HEK293 (cell line): ENCODE measurements around the gene GALNT10.

ENCODE experiments used
- CTCF ChIA-PET: fragments of 350-600 bp; formaldehyde crosslinking; extraction: SDS; loops from one replicate; lab custom pipeline; 2021; ENCODE audit warnings: antibody characterized with exemption; lab: Yijun Ruan, JAX
- POLR2A ChIA-PET: fragments of 300-600 bp; formaldehyde crosslinking; extraction: SDS; loops from one replicate; lab custom pipeline; 2020; ENCODE audit warnings: antibody characterized with exemption, inconsistent platforms; lab: Yijun Ruan, JAX
- H3K27ac ChIP-seq: fragments of 200-500 bp; sonication (Bioruptor generic); 2 replicates; pipeline ENCODE4 v1.5.1; 2014; ENCODE audit warnings: low read depth, low read length, control low read depth, inconsistent platforms; ENCODE audit errors: extremely low read depth
- H3K36me3 ChIP-seq, 2 experiments: fragments of 200-500 bp in 1 of 2; sonication (Bioruptor generic) in 1 of 2; 1 replicate in 1 of 2; 2 replicates in 1 of 2; pipeline ENCODE4 v1.5.1; 2014 to 2017; ENCODE audit warnings: inconsistent platforms in 2 of 2, low read length in 2 of 2; ENCODE audit not compliant: control insufficient read depth in 2 of 2, insufficient read depth in 1 of 2
- H3K4me1 ChIP-seq: fragments of 200-500 bp; sonication (Bioruptor generic); 2 replicates; pipeline ENCODE4 v1.5.1; 2014; ENCODE audit warnings: mild to moderate bottlenecking, low read length, inconsistent platforms; ENCODE audit not compliant: control insufficient read depth, insufficient read depth
- H3K4me3 ChIP-seq: 2 replicates; pipeline ENCODE4 v1.5.1; 2011; ENCODE audit warnings: low read depth, mild to moderate bottlenecking, control low read depth, low read length, moderate library complexity
- H3K9me3 ChIP-seq: fragments of 200-500 bp; sonication (Bioruptor generic); 2 replicates; pipeline ENCODE4 v1.5.1; 2014; ENCODE audit warnings: low read depth, low read length, inconsistent platforms; ENCODE audit not compliant: control insufficient read depth, insufficient read depth
- BCL11A ChIP-seq: fragments of 450-650 bp; formaldehyde crosslinking; IDR thresholded peaks from 2 replicates; pipeline ENCODE4 v1.5.1; 2016; ENCODE audit warnings: low read depth, missing biosample characterization, missing genetic modification characterization
- GFI1B ChIP-seq: fragments of 450-650 bp; formaldehyde crosslinking; IDR thresholded peaks from 2 replicates; pipeline ENCODE4 v1.5.1; 2016; ENCODE audit warnings: missing biosample characterization, missing genetic modification characterization
- KLF16 ChIP-seq: fragments of 450-650 bp; formaldehyde crosslinking; IDR thresholded peaks from 2 replicates; pipeline ENCODE4 v1.5.1; 2017; ENCODE audit warnings: missing biosample characterization, missing genetic modification characterization
- TRIM28 ChIP-seq: IDR thresholded peaks from 2 replicates; pipeline ENCODE4 v1.6.1; 2011; ENCODE audit warnings: low read length, control low read depth, borderline replicate concordance
- ZBTB21 ChIP-seq: fragments of 450-650 bp; formaldehyde crosslinking; IDR thresholded peaks from 2 replicates; pipeline ENCODE4 v1.5.1; 2017; ENCODE audit warnings: missing biosample characterization, missing genetic modification characterization
- ZFP3 ChIP-seq: fragments of 450-650 bp; formaldehyde crosslinking; IDR thresholded peaks from 2 replicates; pipeline ENCODE4 v1.5.1; 2016; ENCODE audit warnings: low read depth, missing biosample characterization, missing genetic modification characterization
- ZNF155 ChIP-seq: fragments of 450-650 bp; formaldehyde crosslinking; IDR thresholded peaks from 2 replicates; pipeline ENCODE4 v1.5.1; 2016; ENCODE audit warnings: missing biosample characterization, missing genetic modification characterization
- ZNF169 ChIP-seq: fragments of 450-650 bp; formaldehyde crosslinking; IDR thresholded peaks from 2 replicates; pipeline ENCODE4 v1.5.1; 2016; ENCODE audit warnings: missing biosample characterization, missing genetic modification characterization
- ZNF214 ChIP-seq: fragments of 450-650 bp; formaldehyde crosslinking; IDR thresholded peaks from 2 replicates; pipeline ENCODE4 v1.5.1; 2017; ENCODE audit warnings: missing biosample characterization, mild to moderate bottlenecking, missing genetic modification characterization, borderline replicate concordance
- ZNF324 ChIP-seq: fragments of 450-650 bp; formaldehyde crosslinking; IDR thresholded peaks from 2 replicates; pipeline ENCODE4 v1.5.1; 2016; ENCODE audit warnings: missing biosample characterization, missing genetic modification characterization
- ZNF335 ChIP-seq: fragments of 450-650 bp; formaldehyde crosslinking; conservative IDR thresholded peaks from 2 replicates; pipeline ENCODE4 v1.5.1; 2016; ENCODE audit warnings: missing biosample characterization, missing genetic modification characterization
- ZNF521 ChIP-seq: fragments of 450-650 bp; formaldehyde crosslinking; IDR thresholded peaks from 2 replicates; pipeline ENCODE4 v1.5.1; 2017; ENCODE audit warnings: missing biosample characterization, mild to moderate bottlenecking, missing genetic modification characterization
- ZNF529 ChIP-seq: fragments of 450-650 bp; formaldehyde crosslinking; IDR thresholded peaks from 2 replicates; pipeline ENCODE4 v1.5.1; 2017; ENCODE audit warnings: missing genetic modification characterization, missing biosample characterization; ENCODE audit not compliant: insufficient replicate concordance
- ZNF585B ChIP-seq: fragments of 450-650 bp; formaldehyde crosslinking; IDR thresholded peaks from 2 replicates; pipeline ENCODE4 v1.5.1; 2016; ENCODE audit warnings: missing biosample characterization, missing genetic modification characterization
- ZNF792 ChIP-seq: fragments of 450-650 bp; formaldehyde crosslinking; IDR thresholded peaks from 2 replicates; pipeline ENCODE4 v1.5.1; 2016; ENCODE audit warnings: missing biosample characterization, missing genetic modification characterization
- ZNF830 ChIP-seq: fragments of 450-650 bp; IDR thresholded peaks from 2 replicates; pipeline ENCODE4 v1.5.0; 2018; ENCODE audit warnings: missing biosample characterization, missing genetic modification characterization, low read depth, mild to moderate bottlenecking, moderate library complexity
- ZXDB ChIP-seq: fragments of 450-650 bp; formaldehyde crosslinking; IDR thresholded peaks from 2 replicates; pipeline ENCODE4 v1.5.1; 2016; ENCODE audit warnings: missing biosample characterization, missing genetic modification characterization
- TF ChIP-seq, protein P1 (sequence below): fragments of 450-650 bp; formaldehyde crosslinking; IDR thresholded peaks from 2 replicates; pipeline ENCODE4 v1.5.1; 2016; ENCODE audit warnings: missing biosample characterization, missing genetic modification characterization
- TF ChIP-seq, protein P2 (sequence below): fragments of 450-650 bp; formaldehyde crosslinking; IDR thresholded peaks from 2 replicates; pipeline ENCODE4 v1.5.1; 2016; ENCODE audit warnings: missing biosample characterization, missing genetic modification characterization
- TF ChIP-seq, protein P3 (sequence below): fragments of 450-650 bp; formaldehyde crosslinking; IDR thresholded peaks from 2 replicates; pipeline ENCODE4 v1.5.1; 2016; ENCODE audit warnings: missing biosample characterization, missing genetic modification characterization
- TF ChIP-seq, protein P4 (sequence below): fragments of 450-650 bp; formaldehyde crosslinking; IDR thresholded peaks from 2 replicates; pipeline ENCODE4 v1.5.1; 2016; ENCODE audit warnings: missing biosample characterization, missing genetic modification characterization
- TF ChIP-seq, protein P5 (sequence below): fragments of 450-650 bp; formaldehyde crosslinking; IDR thresholded peaks from 2 replicates; pipeline ENCODE4 v1.5.1; 2016; ENCODE audit warnings: missing biosample characterization, missing genetic modification characterization, borderline replicate concordance
- TF ChIP-seq, protein P6 (sequence below): fragments of 450-650 bp; formaldehyde crosslinking; IDR thresholded peaks from 2 replicates; pipeline ENCODE4 v1.5.1; 2016; ENCODE audit warnings: missing biosample characterization, missing genetic modification characterization

The GALNT10 gene

DNA sequence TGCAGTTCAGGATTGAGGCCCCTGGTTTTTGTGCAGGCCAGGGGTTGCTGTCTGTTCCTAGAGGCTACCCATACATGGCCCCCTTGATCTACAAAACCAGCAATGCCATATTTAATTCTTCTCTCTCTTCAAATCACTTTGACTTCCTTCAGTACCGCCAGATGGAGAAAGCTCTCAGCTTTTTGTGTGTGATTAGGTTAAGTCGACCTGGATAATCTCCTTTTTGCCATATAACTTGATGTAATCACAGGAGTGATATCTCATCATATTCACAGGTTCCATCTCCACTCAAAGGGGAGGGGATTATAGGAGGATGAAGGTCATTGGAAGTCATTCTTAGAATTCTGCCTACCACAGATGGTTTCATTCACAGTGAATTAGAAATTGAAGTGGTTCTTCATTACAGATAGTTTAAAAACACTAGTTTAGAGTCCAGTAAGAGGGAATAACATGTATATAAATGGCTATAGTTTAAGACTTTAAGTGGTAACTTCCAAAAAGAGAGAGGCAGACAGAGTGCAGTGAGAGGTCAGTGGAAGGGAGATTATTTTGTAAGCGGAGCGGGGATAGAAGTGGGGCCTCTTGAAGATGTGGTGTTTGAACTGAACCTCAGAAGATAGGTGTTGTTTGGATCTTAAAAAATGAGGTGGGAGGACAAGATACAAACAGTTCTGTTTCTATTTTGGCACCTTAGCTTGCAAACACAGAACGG, 85.9 kb downstream of the GALNT10 start:
- ChIA-PET CTCF (no interaction called here), POLR2A (no interaction called here)
- Histone ChIP-seq H3K36me3 (no peaks in the 10 kb centered on the region), H3K4me1 (no peaks in the 10 kb centered on the region; the same call in 1 of the 2 replicates), H3K4me3 (no peak overlapping the region), H3K9me3 (no peaks in the 10 kb centered on the region), H3K27ac (no peak overlapping the region)
- no peak for TF ChIP-seq BCL11A
- no peak for TF ChIP-seq ZNF324 (tag by site-specific recombination)
- no peak for TF ChIP-seq ZNF169 (tag by site-specific recombination)
- no peak for TF ChIP-seq ZXDB
- TF ChIP-seq KLF16: no peak
- TF ChIP-seq ZNF830 (tag by site-specific recombination): no peak
- no peak for TF ChIP-seq ZNF521
- TF ChIP-seq, protein P1, sequence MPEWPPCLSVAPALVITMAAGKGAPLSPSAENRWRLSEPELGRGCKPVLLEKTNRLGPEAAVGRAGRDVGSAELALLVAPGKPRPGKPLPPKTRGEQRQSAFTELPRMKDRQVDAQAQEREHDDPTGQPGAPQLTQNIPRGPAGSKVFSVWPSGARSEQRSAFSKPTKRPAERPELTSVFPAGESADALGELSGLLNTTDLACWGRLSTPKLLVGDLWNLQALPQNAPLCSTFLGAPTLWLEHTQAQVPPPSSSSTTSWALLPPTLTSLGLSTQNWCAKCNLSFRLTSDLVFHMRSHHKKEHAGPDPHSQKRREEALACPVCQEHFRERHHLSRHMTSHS: no peak
- no peak for TF ChIP-seq ZNF529 (tag by site-specific recombination)
- TF ChIP-seq TRIM28: no peak
- TF ChIP-seq ZNF792: no peak
- no peak for TF ChIP-seq ZNF585B (tag by site-specific recombination)
- TF ChIP-seq ZNF335 (tag by site-specific recombination): no peak
- TF ChIP-seq GFI1B (tag by site-specific recombination): no peak
- TF ChIP-seq, protein P2, sequence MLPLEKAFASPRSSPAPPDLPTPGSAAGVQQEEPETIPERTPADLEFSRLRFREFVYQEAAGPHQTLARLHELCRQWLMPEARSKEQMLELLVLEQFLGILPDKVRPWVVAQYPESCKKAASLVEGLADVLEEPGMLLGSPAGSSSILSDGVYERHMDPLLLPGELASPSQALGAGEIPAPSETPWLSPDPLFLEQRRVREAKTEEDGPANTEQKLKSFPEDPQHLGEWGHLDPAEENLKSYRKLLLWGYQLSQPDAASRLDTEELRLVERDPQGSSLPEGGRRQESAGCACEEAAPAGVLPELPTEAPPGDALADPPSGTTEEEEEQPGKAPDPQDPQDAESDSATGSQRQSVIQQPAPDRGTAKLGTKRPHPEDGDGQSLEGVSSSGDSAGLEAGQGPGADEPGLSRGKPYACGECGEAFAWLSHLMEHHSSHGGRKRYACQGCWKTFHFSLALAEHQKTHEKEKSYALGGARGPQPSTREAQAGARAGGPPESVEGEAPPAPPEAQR (tag by site-specific recombination): no peak
- TF ChIP-seq, protein P3, sequence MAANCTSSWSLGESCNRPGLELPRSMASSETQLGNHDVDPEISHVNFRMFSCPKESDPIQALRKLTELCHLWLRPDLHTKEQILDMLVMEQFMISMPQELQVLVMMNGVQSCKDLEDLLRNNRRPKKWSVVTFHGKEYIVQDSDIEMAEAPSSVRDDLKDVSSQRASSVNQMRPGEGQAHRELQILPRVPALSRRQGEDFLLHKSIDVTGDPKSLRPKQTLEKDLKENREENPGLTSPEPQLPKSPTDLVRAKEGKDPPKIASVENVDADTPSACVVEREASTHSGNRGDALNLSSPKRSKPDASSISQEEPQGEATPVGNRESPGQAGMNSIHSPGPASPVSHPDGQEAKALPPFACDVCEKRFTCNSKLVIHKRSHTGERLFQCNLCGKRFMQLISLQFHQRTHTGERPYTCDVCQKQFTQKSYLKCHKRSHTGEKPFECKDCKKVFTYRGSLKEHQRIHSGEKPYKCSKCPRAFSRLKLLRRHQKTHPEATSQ (tag by site-specific recombination): no peak

DNA sequence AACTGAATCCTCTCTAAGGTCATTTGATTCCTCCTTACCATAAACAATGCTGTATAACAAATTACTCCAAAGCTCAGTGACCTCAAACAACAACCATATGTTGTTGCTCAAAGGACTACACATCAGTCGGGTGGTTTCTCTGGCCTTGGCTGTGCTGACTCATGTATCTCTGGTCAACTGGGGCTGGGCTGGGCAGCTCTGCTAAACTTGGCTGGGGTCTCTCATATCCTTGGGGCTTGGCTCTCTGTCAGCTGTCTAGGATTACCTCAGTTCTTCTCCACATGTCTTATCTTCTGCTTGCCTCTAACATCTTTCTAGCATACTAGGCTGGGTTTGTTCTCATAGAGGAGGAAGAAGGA, 86.4 kb downstream of the GALNT10 start:
- H3K27ac ChIP-seq: no peak overlapping the region
- CTCF ChIA-PET: interaction anchor here (0.6 kb wide), 1 partner anchor 221 kb away, joined by 3 read pairs; no protein-coding TSS in a partner anchor
- POLR2A ChIA-PET: no interaction called here
- no peak for TF ChIP-seq ZBTB21 (tag by site-specific recombination)
- no peak for TF ChIP-seq ZNF214 (tag by site-specific recombination)
- TF ChIP-seq, protein P4, sequence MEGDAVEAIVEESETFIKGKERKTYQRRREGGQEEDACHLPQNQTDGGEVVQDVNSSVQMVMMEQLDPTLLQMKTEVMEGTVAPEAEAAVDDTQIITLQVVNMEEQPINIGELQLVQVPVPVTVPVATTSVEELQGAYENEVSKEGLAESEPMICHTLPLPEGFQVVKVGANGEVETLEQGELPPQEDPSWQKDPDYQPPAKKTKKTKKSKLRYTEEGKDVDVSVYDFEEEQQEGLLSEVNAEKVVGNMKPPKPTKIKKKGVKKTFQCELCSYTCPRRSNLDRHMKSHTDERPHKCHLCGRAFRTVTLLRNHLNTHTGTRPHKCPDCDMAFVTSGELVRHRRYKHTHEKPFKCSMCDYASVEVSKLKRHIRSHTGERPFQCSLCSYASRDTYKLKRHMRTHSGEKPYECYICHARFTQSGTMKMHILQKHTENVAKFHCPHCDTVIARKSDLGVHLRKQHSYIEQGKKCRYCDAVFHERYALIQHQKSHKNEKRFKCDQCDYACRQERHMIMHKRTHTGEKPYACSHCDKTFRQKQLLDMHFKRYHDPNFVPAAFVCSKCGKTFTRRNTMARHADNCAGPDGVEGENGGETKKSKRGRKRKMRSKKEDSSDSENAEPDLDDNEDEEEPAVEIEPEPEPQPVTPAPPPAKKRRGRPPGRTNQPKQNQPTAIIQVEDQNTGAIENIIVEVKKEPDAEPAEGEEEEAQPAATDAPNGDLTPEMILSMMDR: no peak
- TF ChIP-seq, protein P5, sequence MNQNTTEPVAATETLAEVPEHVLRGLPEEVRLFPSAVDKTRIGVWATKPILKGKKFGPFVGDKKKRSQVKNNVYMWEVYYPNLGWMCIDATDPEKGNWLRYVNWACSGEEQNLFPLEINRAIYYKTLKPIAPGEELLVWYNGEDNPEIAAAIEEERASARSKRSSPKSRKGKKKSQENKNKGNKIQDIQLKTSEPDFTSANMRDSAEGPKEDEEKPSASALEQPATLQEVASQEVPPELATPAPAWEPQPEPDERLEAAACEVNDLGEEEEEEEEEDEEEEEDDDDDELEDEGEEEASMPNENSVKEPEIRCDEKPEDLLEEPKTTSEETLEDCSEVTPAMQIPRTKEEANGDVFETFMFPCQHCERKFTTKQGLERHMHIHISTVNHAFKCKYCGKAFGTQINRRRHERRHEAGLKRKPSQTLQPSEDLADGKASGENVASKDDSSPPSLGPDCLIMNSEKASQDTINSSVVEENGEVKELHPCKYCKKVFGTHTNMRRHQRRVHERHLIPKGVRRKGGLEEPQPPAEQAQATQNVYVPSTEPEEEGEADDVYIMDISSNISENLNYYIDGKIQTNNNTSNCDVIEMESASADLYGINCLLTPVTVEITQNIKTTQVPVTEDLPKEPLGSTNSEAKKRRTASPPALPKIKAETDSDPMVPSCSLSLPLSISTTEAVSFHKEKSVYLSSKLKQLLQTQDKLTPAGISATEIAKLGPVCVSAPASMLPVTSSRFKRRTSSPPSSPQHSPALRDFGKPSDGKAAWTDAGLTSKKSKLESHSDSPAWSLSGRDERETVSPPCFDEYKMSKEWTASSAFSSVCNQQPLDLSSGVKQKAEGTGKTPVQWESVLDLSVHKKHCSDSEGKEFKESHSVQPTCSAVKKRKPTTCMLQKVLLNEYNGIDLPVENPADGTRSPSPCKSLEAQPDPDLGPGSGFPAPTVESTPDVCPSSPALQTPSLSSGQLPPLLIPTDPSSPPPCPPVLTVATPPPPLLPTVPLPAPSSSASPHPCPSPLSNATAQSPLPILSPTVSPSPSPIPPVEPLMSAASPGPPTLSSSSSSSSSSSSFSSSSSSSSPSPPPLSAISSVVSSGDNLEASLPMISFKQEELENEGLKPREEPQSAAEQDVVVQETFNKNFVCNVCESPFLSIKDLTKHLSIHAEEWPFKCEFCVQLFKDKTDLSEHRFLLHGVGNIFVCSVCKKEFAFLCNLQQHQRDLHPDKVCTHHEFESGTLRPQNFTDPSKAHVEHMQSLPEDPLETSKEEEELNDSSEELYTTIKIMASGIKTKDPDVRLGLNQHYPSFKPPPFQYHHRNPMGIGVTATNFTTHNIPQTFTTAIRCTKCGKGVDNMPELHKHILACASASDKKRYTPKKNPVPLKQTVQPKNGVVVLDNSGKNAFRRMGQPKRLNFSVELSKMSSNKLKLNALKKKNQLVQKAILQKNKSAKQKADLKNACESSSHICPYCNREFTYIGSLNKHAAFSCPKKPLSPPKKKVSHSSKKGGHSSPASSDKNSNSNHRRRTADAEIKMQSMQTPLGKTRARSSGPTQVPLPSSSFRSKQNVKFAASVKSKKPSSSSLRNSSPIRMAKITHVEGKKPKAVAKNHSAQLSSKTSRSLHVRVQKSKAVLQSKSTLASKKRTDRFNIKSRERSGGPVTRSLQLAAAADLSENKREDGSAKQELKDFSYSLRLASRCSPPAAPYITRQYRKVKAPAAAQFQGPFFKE (tag by site-specific recombination): no peak
- TF ChIP-seq, protein P6, sequence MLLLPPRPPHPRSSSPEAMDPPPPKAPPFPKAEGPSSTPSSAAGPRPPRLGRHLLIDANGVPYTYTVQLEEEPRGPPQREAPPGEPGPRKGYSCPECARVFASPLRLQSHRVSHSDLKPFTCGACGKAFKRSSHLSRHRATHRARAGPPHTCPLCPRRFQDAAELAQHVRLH: no peak
- no peak for TF ChIP-seq ZFP3
- TF ChIP-seq ZNF155 (tag by site-specific recombination): no peak

More for the DNA sequence above, 86.4 kb downstream of the GALNT10 start:
- Histone ChIP-seq H3K4me1 (no peaks in the 10 kb centered on the region; the same call in 1 of the 2 replicates), H3K4me3 (no peak overlapping the region), H3K36me3 (no peaks in the 10 kb centered on the region), H3K9me3 (no peaks in the 10 kb centered on the region)
